Pancreas (tissue), 10 donors: Measurements from ENCODE around the gene NQO2. TPM values are rescaled to one million over a fixed set of nuclear protein-coding genes. Genes with fewer than 3 reads are reported as not detected.
A peak's percentile ranks its signal among the peaks of the same experiment; 100 is the strongest.

ENCODE experiments used
- ATAC-seq, 4 donors: fragments of 200-7000 bp; cut with Tn5 transposase; one replicate each; pipeline versions ENCODE4 v1.8.0 to v1.9.1; 2020; ENCODE audit warnings: mild to moderate bottlenecking in 4 of 4, moderate library complexity in 4 of 4
- DNase-seq, 6 donors: peaks; one replicate each; pipeline ENCODE4 v3.0.0-alpha.2; 2020
- FAIRE-seq: peaks from 2 replicates; lab custom pipeline; 2012; peaks lifted over from hg19 to GRCh38; lab: Jason Lieb, UNC
- H3K27ac ChIP-seq, 4 donors: fragments of 200-600 bp; sonication (generic); 1 replicate in 3 of 4; 2 replicates in 1 of 4; pipeline versions ENCODE4 v1.5.0 to v1.8.0; 2020
- H3K27me3 ChIP-seq, 4 donors: fragments of 200-600 bp; one replicate each; pipeline ENCODE4 v1.8.0; 2021
- H3K36me3 ChIP-seq, 3 donors: fragments of 200-600 bp; sonication (generic) in 1 of 3; one replicate each; pipeline versions ENCODE4 v1.5.0 to v1.8.0; 2020 to 2021
- H3K4me1 ChIP-seq, 3 donors: fragments of 200-600 bp; one replicate each; pipeline ENCODE4 v1.8.0; 2021
- H3K4me3 ChIP-seq, 4 donors: fragments of 200-600 bp; sonication (generic) in 2 of 4; one replicate each; pipeline versions ENCODE4 v1.5.0 to v1.8.0; 2020 to 2021
- H3K9me3 ChIP-seq, 4 donors: fragments of 200-600 bp; one replicate each; pipeline ENCODE4 v1.8.0; 2021
- CTCF ChIP-seq, 4 donors: fragments of 200-600 bp; sonication (generic) in 3 of 4; IDR thresholded peaks; one replicate each; pipeline versions ENCODE4 v1.5.0 to v1.8.0; 2021; ENCODE audit warnings: antibody characterized with exemption in 4 of 4
- WGBS, 2 donors: extraction: QIAGEN DNeasy Blood & Tissue Kit; methylation state at CpG; one replicate each; pipeline ENCODE4 v1.1.7; 2013; 5-methylcytosine and 5-hydroxymethylcytosine counted together
- intact Hi-C, 3 donors: fragments of 100-400 bp; cut with DNase I; formaldehyde crosslinking; loops; one replicate each; pipeline versions ENCODE4 v1.11.1 to v1.14.2; 2022
- polyA plus RNA-seq, 2 donors: library from polyadenylated mRNA; stranded (reverse); fragments of 200-250 nt; gene quantifications; one replicate each; pipeline ENCODE4 v1.2.3, GENCODE V29; 2013
- total RNA-seq, 6 donors: library from RNA; stranded (reverse); fragmentation: NEBNext Ultra II Directional in 4 of 6; extraction: Animal tissue kit (Norgen Biotek cat#: 25700) in 4 of 6; gene quantifications; one replicate each; pipeline versions ENCODE4 v1.2.1 to v1.2.4, GENCODE V29; 2021 to 2023
- donor health status: healthy with polysubstance abuse.
- donor health status: DM: no; HTN: no; CAD: no; lungs with moderate emphysema.
- donor health status: DM: no; HTN: no; CAD: no.
- donor health status: control.
- donor health status: control.
- donor health status: Bipolar disorder and iron deficiency.
- donor health status: DM: yes; HTN: yes; CAD: no.
- donor health status: DM: no; HTN: no; CAD: no.
- donor health status: DM: no; HTN: no; CAD: no.
- donor health status: DM: yes; HTN: yes; CAD: no.

The NQO2 gene
- total and polyA plus RNA-seq, 8 donors = 12.7 to 23.0 (median 21.1) TPM

DNA sequence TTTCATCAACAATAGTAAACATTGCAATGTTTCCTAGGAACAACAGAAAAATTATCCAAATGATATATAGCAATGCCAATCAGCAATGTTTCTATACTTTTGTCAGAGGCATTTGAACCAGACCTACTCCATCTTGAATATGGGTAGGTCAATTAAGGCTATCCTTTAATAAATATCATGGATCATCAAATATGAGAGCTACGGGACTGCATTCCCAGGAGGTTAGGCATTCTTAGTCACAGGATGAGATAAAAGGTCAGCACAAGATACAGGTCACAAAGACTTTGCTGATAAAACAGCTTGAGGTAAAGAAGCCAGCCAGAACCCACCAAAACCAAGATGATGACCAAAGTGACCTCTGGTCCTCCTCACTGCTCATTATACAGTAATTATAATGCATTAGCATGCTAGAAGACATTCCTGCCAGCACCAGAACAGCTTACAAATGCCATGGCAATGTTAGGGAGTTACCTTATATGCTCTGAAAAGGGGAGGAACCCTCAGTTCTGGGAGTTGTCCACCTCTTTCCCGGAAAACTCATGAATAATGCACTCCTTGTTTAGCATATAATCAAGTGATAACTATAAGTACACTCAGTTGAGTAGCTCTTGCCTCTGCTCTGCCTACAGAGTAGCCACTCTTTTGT lies 19.8 kb upstream of the NQO2 start:
- WGBS, 2 donors = 48 to 49% methylated on average over 2 of the region's 2 CpGs
- no peak overlapping the region for H3K27ac ChIP-seq
- ATAC-seq (peak in 3 of 4 donors; percentile 29 to 42 (median 35)), FAIRE-seq (no peak), DNase-seq (no peak)
- H3K36me3 ChIP-seq = no peaks in the 10 kb centered on the region
- no peak overlapping the region for H3K4me3 ChIP-seq
- H3K4me1 ChIP-seq = peaks cover 0 to 3% (median 0%) of the 10 kb centered on the region in 3 donors
- no peak for TF ChIP-seq CTCF (IDR thresholded peaks at IDR 0.05)
- H3K9me3 ChIP-seq = no peaks in the 10 kb centered on the region
- H3K27me3 ChIP-seq = no peaks in the 10 kb centered on the region
- intact Hi-C loops = no loop called here

GRCh38 chr6:2980465-2980855 lies 19.2 kb upstream of the NQO2 start:
- intact Hi-C loops = no loop called here
- Histone ChIP-seq H3K4me3 (no peak overlapping the region), H3K27me3 (no peaks in the 10 kb centered on the region), H3K9me3 (no peaks in the 10 kb centered on the region), H3K27ac (no peak overlapping the region), H3K36me3 (no peaks in the 10 kb centered on the region), H3K4me1 (peaks cover 0 to 3% (median 0%) of the 10 kb centered on the region in 3 donors)
- 87 to 94% methylated on average over 3 of the region's 3 CpGs for WGBS, 2 donors
- no peak for FAIRE-seq
- peak in 3 of 4 donors; percentile 23 to 30 (median 28) for ATAC-seq
- no peak for DNase-seq
- TF ChIP-seq CTCF (IDR thresholded peaks at IDR 0.05) = no peak

DNA sequence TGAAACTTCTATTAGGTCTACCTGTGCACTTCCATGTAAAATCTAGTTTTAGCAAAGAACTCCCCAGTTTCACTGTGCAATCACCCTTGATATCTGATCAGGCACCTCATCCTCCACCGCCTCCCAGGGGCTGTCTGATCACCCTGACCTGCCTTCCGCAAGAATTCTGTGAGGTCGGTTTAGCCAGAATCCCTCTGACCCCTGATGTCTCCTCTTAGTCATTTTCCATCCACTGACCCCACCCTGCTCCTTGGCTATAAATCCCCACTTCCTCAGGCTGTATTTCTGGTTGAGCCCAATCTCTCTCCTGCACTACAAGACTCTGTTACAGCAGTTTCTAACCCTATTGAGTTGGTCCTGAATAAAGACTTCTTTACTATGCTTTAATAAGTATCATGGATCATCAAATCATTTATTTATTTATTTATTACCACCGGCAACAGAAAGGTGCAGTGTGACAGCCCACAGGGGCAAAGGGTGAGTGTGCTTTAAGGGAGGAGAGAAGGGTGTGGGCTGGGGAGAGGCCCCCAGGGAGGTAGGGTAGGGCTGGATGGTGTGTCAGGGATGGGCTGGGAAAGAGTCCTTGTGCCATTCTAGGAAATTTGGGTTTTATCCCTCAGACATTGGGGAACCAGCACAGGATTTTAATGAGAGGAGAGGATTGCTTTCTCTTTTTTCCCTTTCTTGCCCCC lies 17.1 kb upstream of the NQO2 start:
- TF ChIP-seq CTCF (IDR thresholded peaks at IDR 0.05) = no peak
- ATAC-seq (no peak), FAIRE-seq (no peak), DNase-seq (no peak)
- intact Hi-C loops = no loop called here
- Histone ChIP-seq H3K27ac (no peak overlapping the region), H3K4me3 (no peak overlapping the region), H3K36me3 (no peaks in the 10 kb centered on the region), H3K9me3 (no peaks in the 10 kb centered on the region), H3K4me1 (peaks cover 0 to 13% (median 0%) of the 10 kb centered on the region in 3 donors), H3K27me3 (no peaks in the 10 kb centered on the region)
- 84 to 89% methylated on average over 4 of the region's 4 CpGs for WGBS, 2 donors

- Histone ChIP-seq H3K4me3 (no peak overlapping the region), H3K9me3 (no peaks in the 10 kb centered on the region), H3K27me3 (no peaks in the 10 kb centered on the region), H3K36me3 (no peaks in the 10 kb centered on the region), H3K27ac (no peak overlapping the region), H3K4me1 (peaks cover 0 to 20% (median 0%) of the 10 kb centered on the region in 3 donors)
- no peak for FAIRE-seq
- no peak for ATAC-seq
- intact Hi-C loops = no loop called here
- no peak for TF ChIP-seq CTCF (IDR thresholded peaks at IDR 0.05)
- DNase-seq = no peak
- WGBS, 2 donors = 88 to 93% methylated on average over 12 of the region's 12 CpGs
Measured at GRCh38 chr6:2984738-2985406, 14.8 kb upstream of the NQO2 start.
